Neural crest cell (in vitro differentiated cells): ENCODE measurements around the gene SIRT5. TPM values are rescaled to one million over a fixed set of nuclear protein-coding genes. Genes with fewer than 3 reads are reported as not detected.

ENCODE experiments used
- DNase-seq: peaks from one replicate; pipeline ENCODE4 v3.0.0; 2021; ENCODE audit warnings: low read depth, mixed read lengths, low spot score
- H3K27ac Mint-ChIP-seq: one replicate; pipeline ENCODE4 v1.8.0; 2021; ENCODE audit warnings: mild to moderate bottlenecking, mixed read lengths; ENCODE audit not compliant: unreplicated experiment
- H3K27me3 Mint-ChIP-seq: 2 replicates; pipeline ENCODE4 v1.8.0; 2021; ENCODE audit warnings: low read depth, mild to moderate bottlenecking, mixed read lengths
- H3K36me3 Mint-ChIP-seq: 2 replicates; pipeline ENCODE4 v1.8.0; 2021; ENCODE audit warnings: low read depth, mild to moderate bottlenecking, mixed read lengths
- H3K4me1 Mint-ChIP-seq: 2 replicates; pipeline ENCODE4 v1.8.0; 2021; ENCODE audit warnings: mixed read lengths
- H3K4me3 Mint-ChIP-seq: one replicate; pipeline ENCODE4 v1.8.0; 2021; ENCODE audit warnings: mild to moderate bottlenecking, mixed read lengths
- H3K9me3 Mint-ChIP-seq: 2 replicates; pipeline ENCODE4 v1.8.0; 2021; ENCODE audit warnings: mixed read lengths
- CTCF ChIP-seq: fragments of 200-600 bp; sonication (generic); conservative IDR thresholded peaks from 2 replicates; pipeline ENCODE4 v1.5.0; 2021; ENCODE audit warnings: antibody characterized with exemption, mild to moderate bottlenecking
- total RNA-seq: library from RNA; stranded (reverse); gene quantifications from 2 replicates; pipeline ENCODE4 v1.2.1, GENCODE V29; 2021

Gene SIRT5
- total RNA-seq, 1 donor from 2014 or later = 8.8 TPM

GRCh38 chr6:13630499-13630898 is 56.1 kb downstream of the SIRT5 start:
- no peak for TF ChIP-seq CTCF
- peaks cover 13% of the 10 kb centered on the region for H3K36me3 Mint-ChIP-seq
- H3K4me1 Mint-ChIP-seq = peaks cover 12% of the 10 kb centered on the region
- no peaks in the 10 kb centered on the region for H3K27me3 Mint-ChIP-seq
- no peaks in the 10 kb centered on the region for H3K9me3 Mint-ChIP-seq
- no peak overlapping the region for H3K4me3 Mint-ChIP-seq
- no peak for DNase-seq
- no peak overlapping the region for H3K27ac Mint-ChIP-seq

- no peak overlapping the region for H3K4me3 Mint-ChIP-seq
- no peaks in the 10 kb centered on the region for H3K27me3 Mint-ChIP-seq
- H3K9me3 Mint-ChIP-seq = no peaks in the 10 kb centered on the region
- DNase-seq = no peak
- peaks cover 19% of the 10 kb centered on the region for H3K36me3 Mint-ChIP-seq
- TF ChIP-seq CTCF = no peak
- no peak overlapping the region for H3K27ac Mint-ChIP-seq
- peaks cover 26% of the 10 kb centered on the region for H3K4me1 Mint-ChIP-seq
Measured at GRCh38 chr6:13633343-13633742, 58.9 kb downstream of the SIRT5 start.

- no peak for TF ChIP-seq CTCF
- DNase-seq = no peak
- H3K9me3 Mint-ChIP-seq = no peaks in the 10 kb centered on the region
- H3K4me3 Mint-ChIP-seq = no peak overlapping the region
- H3K27me3 Mint-ChIP-seq = no peaks in the 10 kb centered on the region
- peaks cover 13% of the 10 kb centered on the region for H3K4me1 Mint-ChIP-seq
- H3K36me3 Mint-ChIP-seq = peaks cover 19% of the 10 kb centered on the region
- H3K27ac Mint-ChIP-seq = no peak overlapping the region
Measured at GRCh38 chr6:13635948-13636658, 61.7 kb downstream of the SIRT5 start.

- Mint-ChIP-seq H3K36me3 (peaks cover 16% of the 10 kb centered on the region), H3K4me3 (no peak overlapping the region), H3K27me3 (no peaks in the 10 kb centered on the region), H3K4me1 (peaks cover 13% of the 10 kb centered on the region), H3K27ac (no peak overlapping the region), H3K9me3 (no peaks in the 10 kb centered on the region)
- TF ChIP-seq CTCF = no peak
- no peak for DNase-seq
Measured at GRCh38 chr6:13638014-13638413, 63.6 kb downstream of the SIRT5 start.

- Mint-ChIP-seq H3K36me3 (peaks cover 19% of the 10 kb centered on the region), H3K4me3 (no peak overlapping the region), H3K27me3 (no peaks in the 10 kb centered on the region), H3K9me3 (no peaks in the 10 kb centered on the region), H3K27ac (peak overlapping the region; percentile 35), H3K4me1 (peaks cover 13% of the 10 kb centered on the region)
- DNase-seq = no peak
- no peak for TF ChIP-seq CTCF
Measured at GRCh38 chr6:13638626-13639025, 64.2 kb downstream of the SIRT5 start.
